HuH-7 (cell line): ENCODE data around the gene RNF212.
"Not testable (repeated sequence)": the region's sequence is repeated elsewhere in the genome, so short reads cannot be mapped to it uniquely, and the experiment has no call there.

ENCODE experiments used
- DNase-seq: peaks from one replicate; pipeline ENCODE4 v3.0.0; 2011; ENCODE audit warnings: low spot score

The RNF212 gene, protein sequence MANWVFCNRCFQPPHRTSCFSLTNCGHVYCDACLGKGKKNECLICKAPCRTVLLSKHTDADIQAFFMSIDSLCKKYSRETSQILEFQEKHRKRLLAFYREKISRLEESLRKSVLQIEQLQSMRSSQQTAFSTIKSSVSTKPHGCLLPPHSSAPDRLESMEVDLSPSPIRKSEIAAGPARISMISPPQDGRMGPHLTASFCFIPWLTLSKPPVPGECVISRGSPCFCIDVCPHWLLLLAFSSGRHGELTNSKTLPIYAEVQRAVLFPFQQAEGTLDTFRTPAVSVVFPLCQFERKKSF

DNA sequence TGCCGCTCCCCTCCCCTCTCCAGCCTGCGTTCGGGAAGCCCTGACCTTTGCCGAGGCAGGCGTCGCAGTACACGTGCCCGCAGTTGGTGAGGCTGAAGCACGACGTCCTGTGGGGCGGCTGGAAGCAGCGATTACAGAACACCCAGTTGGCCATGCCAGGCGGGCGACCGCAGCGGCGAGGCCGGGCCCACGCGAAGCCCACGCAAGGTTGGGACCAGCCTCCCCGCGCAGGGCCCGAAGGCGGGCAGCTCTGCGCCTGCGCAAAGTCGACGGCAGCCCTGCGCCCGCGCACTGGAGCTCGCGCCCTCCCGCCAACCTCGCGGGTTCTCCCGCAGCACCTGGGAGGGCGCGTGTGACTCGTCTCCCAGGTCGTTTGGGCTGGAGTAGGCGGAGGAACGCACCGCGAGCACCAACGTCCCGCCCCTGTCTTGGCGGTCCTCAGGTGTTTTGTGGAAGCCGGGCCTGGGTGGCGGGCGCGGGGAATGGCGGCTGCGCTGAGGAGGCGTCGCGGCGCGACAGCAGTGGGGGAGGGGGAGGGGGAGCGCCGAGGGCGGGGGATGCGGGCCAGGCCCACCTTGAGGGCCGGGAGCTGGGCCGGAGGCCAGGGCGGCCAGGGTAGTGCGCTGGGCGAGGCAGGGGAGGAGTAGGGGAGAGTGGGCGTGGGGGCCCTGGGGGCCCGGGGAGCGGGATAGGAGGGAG is at the start of gene RNF212:
RNF212 (minus strand) TSS at position 254 of the 699 bp plus-strand sequence; CDS start at position 154, 100 bp downstream.
- DNase-seq, result no peak

DNA sequence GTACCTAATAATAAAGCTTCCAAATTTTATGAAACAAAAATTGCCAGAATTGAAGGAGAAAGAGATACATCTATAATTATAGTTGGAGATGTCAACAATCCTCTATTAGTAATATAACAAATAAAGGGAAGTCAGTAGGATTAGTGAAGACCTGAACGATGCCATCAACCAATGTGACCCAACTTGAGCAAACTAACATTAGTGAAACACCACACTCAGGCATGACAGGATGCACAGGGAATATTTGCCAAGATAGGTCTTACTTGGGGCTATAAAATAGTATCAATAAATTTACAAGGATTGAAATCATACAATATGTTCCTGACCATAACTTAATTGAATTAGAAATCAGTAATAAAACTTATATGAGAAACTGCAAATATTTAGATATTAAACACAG is 47.0 kb upstream of the RNF212 start:
- DNase-seq, result no peak

DNA sequence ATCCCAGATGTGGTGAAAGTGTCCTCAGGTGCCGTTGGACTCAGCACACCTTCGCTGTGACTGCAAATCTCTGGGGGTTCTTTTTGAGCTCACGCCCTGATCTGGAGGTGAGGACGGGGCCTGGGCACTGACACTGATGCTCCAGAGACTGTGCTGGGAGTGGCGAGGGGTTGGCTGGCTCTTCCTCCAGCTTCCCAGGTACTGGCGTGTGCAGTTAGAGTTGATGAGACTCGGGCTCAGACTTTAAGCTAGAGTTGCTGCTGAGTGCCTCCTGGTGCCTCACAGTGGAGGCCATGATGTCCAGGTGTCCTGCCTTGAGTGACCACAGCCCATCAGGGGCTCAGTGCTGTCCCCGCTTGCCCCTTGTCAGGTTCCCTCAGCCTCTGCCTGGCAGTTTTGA is 42.7 kb upstream of the RNF212 start:
- DNase-seq, result no peak

DNA sequence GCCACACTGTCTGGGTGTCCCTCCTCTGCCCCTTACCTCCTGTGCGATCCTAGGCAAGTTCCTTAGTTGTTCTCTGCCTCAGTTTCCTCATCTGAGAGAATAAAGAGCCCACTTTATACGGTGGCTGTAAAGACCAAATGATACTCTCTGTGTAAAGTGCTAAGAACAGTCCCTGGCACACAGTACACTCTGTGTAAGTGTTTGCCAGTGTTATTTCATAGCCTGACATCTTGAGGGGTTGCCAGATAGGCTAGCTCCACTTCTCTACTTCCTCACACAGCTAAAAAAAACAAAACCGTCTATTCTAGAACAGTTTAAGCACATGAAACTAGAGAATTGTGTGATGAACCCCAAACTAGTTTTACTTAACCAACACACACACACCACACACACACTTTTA is 42.0 kb upstream of the RNF212 start:
- no peak for DNase-seq

DNA sequence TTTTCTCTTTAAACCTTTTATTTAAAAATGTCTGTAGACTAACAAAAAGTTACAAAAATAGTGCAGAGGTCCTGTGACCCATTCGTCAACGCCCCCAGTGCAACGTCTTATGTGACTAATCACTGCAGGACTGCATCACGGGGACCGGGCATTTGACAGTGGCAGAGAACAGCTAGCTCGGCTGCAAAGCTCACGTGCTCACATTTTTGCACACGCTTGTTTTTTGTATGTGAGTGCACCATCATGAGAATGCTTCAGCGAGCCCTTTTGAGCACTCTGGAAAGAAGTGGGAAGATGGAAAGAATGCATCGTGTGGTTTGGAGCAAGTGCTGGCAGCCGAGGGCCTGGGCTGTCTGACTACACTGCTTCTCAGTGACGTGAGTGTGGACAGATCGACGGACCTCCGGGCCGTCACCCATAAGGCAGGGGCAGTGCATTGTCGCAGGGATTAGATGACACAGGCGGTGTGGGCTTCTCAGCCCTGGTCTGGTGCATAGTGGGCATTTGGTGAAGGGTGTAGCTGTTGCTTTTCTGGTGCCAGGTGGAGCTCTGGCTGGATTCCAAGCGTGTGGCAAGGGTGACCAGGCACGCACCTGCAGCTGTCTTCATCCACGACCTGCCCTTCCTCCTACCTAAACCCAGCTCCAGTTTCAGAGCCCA is 41.3 kb upstream of the RNF212 start:
- no peak for DNase-seq

DNA sequence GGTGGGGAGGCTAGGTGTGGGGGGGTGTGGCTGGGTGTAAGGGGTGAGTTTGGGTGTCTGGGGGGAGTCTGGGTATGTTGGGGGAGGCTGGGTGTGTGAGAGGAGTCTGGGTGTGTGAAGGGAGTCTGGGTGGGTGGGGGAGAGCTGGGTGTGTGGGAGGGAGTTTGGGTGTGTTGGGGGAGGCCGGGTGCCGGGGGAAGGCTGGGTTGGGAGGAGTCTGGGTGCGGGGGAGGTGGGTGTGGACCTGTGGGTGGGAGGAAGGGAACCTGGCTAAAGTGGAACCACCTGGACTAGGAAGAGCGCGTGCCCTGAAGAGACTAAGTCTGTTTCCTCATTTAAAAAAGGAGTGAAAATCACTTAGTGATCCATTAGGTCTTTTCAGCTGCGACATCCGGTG is 40.8 kb upstream of the RNF212 start:
- no peak for DNase-seq

DNA sequence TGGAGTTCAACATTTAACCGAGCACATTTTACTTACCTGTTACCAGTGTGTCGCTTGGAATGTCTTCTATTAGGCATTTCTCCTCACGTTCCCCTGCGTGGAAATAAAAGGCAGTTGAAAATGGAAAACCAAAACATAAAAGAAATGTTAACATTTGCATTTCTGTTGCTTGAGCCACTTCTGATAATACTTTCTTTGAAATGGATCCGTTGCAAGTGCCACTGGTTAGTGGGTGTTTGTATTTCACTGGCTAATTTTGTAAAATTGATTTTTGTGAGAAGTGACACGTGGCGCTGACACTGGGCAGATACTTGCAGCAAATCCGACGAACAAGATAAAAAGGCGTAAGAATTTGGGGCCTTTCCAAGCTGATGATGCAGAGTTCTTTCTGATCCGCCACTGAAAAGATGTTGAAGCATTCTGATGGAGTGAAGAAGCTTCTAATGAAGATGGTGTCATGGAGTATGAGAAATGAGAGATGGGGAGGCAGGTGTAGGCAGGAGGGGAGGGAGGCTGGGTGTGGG is 40.3 kb upstream of the RNF212 start:
- DNase-seq, result no peak

DNA sequence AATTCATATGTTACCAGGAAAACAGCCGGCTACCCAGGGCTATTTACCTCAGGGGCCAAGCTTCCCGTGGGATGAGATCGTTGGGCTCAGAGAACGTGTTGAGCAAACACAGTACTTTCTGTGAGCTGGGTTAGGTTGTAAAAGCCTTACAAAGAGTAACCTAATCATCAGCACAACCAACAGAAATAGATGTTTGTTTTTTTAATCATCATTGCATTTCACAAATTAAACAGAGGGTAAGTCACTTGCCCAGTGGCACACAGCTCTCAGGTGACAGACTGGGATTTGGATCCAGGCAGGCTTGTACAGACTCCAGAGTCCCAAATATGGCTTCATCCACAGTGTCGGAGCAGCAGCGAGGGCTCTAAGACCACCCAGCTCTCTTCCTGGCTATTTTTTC is 38.9 kb upstream of the RNF212 start:
- DNase-seq, result no peak

DNA sequence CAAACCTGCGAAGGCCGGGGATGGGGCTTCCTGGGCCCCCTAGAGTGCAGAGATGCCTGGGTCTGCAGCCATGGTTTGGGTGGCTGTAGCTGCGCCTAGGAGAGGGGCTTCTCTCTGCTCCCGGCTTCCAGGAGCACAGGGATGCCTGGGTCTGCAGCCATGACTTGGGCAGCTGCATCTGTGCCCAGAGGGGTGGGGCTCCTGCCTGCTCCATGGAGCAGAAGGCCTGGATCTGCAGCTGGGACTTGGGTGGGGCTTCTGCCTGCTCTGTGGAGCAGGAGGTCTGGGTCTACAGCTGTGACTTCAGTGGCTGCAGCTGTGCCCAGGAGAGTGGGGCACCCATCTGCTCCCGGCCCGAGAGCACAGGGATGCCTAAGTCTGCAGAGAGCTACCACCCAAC is 38.2 kb upstream of the RNF212 start:
- no peak for DNase-seq

DNA sequence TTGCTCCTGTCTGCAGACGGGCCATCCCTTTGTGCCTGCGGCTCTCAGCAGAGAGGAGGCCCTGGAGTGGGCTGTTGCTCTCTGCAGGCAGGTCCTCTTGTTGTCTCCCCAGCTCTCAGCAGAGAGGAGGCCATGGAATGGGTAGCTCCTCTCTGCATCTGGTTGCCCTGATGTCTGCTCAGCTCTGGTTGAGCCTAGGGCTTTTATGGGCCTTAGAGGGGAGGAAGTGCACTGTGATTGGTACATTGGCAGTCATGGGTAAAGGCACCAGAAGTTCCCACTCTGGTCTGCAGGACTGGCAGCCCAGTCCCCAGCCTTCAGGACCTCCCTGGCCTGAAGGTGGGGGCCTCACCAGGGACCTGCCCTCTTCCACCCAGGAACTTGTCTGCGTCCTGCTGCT is 37.5 kb upstream of the RNF212 start:
- DNase-seq, result no peak

DNA sequence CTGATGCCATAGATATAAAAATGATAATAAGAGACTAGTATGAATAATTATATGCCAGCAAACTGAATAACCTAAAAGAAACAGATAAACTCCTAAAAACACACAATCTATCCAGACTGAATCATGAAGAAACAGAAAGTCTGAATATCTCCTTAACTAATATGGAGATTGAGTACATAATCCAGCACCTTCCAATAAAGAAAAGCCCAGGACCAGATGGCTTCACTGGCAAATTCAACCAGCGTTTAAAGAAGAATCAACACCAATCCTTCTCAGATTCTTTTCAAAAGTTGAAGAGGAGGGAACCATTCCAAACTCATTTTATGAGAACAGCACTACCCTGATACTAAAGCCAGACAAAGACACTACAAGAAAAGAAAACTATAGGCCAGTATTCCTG is 26.5 kb upstream of the RNF212 start:
- DNase-seq, result no peak

DNA sequence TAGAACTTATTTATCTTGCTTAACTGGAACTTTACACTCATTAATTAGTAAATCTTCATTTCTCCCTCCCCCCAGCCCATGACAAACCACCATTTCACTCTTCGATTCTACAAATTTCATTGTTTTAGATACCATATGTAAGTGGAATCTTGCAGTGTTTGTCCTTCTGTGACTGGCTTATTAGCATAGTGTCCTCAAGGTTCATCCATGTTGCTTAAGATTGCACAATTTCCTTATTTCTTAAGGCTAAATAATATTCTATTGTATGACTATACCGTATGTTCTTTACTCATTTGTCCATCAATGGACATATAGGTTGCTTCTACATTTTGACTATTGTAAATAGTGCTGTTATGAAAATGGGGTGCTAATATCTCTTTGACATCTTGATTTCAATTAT is 24.5 kb upstream of the RNF212 start:
- DNase-seq, result no peak

DNA sequence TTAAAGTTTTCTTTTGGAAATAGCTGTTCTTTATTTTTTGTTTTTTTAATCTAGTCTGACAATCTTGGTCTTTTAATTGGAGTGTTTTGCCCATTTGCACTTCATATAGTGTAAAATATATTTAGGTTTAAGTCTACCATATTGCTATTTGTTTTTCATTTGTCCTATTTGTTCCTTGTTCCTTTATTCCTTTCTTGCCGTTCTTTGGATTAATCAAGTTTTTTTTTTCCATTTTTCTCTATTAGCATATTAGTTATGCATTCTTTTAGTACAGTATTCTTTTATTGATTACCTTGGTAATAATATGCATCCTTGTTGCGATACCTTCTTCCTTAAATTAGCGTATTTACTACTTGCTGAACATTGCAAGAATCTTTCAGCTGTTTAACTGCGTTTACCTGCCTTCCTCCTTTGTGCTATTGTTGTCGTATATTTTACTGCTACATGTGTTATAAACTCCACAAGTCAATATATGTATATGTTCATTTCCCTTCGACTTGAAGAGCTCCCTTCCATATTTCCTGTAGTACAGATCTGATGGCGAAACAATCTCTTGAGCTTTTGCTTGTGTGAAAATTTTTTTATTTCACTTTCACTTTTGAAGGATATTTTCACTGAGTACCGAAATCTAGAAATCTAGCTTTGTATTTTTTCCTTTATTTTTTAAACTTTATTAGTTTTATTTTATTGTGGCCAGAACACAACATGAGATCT is 23.9 kb upstream of the RNF212 start:
- DNase-seq, result no peak

DNA sequence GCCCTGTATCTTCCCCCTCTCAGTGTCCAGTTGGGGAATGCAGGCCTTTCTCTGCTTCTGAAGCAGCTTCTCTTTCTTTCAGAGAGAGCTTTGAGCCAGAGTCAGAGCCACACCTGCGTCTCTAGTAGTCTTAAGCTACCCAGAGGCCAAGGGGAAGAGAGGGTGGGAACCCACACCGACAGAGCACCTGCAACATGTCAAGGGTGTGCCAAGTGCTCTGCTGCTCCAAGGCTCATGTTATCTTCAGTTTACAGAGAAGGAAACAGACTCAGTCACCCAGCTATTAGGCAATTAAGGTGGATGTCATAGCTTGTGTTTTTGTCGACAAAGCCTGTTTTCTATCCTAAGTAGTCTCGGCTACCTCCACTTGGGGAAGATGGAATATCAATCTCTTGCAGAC is 22.7 kb upstream of the RNF212 start:
- no peak for DNase-seq

DNA sequence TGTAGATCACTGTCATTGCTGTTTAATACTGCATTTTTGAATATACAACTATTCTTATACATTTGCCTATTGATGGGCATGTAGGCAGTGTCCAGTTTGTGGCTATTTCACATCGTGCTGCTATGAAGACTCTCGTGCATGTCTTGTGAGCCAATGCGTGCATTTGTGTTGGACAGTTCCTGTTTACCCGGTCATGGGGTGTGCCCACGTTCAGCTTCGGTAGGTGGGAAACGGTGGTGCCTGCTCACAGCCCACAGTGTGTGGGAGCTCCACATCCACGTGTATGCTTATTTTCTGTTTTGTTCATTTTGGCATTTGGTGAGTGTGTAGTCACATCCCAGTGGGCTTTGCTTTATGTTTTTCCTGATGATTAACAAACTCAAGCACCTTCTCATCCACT is 19.7 kb upstream of the RNF212 start:
- no peak for DNase-seq

DNA sequence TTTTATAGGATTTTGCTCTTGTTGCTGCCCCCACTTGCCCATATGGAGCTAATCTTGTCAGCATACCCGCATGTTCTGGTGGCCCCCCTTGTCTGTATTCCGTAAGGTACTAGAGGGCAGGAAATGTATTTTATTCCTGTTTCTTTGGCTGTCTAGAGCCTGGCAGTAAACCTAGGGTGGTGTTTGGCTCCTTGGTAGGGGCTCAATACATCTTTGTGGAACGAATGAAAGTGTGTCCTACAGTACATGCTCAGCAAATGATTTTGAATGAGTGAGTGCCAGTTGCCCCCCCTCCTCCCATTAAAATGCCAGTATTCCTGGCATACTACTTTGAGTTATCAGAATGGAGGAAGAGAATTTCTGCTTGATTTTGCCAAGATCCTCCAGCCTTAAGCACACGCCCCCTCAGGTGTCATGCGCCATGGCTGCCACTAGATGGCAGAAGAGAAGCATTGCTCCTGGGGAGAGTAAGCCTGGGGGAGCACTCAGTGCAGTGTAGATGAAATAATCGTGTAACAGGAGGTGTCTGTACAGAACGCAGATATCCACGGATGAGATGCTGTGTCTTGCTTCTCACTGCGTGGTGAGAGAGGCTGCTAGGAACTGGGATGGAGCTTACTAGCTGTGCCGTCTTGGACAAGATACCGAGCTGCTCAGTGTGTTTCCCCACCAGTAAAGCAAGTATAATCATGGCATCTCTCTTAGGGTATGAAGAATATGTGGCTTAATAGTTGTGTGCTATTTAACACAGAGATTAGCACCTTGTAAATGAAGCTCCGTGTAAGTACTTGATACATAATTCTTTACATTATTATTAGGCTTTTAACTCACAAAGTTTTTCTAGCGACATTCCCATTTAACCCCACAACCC is 17.2 kb upstream of the RNF212 start:
- DNase-seq, result peak; percentile 77

DNA sequence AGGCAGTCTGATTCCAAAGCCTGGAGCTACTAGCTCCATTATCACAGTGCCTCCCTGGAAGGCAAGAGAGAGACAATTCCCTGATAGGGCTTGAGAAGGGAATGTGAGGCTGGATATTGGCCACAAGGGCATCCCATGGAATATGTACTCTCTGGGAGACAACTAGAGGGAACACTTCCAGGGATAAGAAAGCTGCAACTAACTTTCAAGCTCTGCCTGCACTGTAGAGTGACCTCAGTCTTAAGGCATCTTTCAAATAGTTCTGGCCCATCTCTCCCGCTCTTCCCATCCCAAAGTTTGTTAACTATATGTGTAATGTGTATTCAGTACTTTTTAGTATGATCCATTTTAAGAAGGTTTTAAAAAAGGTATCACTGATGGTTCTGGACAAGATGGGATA is 13.1 kb upstream of the RNF212 start:
- DNase-seq, result no peak

DNA sequence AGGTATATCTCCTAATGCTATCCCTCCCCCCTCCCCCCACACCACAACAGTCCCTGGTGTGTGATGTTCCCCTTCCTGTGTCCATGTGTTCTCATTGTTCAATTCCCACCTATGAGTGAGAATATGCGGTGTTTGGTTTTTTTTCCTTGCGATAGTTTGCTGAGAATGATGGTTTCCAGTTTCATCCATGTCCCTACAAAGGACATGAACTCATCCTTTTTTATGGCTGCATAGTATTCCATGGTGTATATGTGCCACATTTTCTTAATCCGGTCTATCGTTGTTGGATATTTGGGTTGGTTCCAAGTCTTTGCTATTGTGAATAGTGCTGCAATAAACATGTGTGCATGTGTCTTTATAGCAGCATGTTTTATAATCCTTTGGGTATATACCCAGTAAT is 12.1 kb upstream of the RNF212 start:
- DNase-seq, result not testable (repeated sequence)

DNA sequence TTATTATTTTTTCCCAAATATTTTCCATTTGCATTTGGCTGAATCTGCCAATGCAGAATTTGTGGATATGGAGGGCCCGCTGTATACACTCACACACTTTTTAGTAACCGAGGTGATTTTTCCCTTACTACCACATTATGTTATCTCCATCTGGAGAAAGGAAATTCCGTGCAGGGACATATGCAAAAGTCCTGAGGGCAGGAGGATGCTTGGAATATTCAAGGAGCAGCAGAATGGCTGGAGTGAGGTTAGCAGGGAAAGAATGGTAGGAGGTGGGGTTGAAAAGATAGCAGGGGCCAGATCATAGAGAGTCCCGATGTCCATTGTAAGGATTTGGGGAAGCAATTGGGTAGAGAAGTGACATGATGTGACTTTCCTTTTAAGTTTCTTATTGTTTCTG is 11.5 kb upstream of the RNF212 start:
- DNase-seq, result no peak

DNA sequence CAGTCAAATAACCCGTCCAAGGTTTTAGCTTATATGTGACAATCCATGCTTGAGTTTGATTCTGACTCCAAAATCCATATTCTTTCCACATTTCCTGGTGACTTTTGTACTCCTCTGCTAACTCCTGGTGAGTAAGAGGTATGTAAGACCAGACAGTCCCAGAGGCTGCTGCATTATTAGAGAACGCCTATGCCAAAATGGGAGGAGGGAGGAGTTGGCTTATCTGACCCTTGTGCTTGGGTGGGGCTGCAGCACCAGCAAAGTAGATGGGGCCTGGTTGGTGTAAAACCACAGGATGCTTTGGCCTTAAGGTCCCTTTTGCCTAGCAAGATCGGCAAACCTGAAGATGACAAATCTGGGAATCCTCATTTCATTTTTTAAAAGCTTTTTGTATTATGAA is 9.1 kb upstream of the RNF212 start:
- no peak for DNase-seq

DNA sequence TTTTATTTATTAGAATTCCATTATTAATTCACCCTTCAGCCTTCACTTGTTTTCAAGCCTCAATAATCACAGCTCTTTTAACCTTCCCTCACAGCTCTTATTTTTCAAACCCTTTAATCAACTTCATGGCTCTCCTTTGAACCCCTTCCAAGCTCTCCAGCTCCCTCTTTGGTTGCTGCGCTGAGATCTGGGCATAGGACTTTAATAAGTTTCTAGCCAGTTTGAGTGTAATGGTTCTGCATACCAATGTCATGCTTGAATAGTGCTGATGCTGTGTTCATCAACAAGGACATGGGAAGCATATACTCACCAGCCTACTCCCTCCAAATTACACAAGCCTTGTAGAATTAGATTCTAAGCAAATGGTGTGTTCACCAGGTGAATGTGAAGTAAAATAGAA is 3.5 kb upstream of the RNF212 start:
- no peak for DNase-seq
